ENCODE measurements around the gene ITGAD. TPM values are rescaled to one million over a fixed set of nuclear protein-coding genes. Genes with fewer than 3 reads are reported as not detected.

The ITGAD gene
- total RNA-seq, 2 donors from 2014 or later, result not detected

DNA sequence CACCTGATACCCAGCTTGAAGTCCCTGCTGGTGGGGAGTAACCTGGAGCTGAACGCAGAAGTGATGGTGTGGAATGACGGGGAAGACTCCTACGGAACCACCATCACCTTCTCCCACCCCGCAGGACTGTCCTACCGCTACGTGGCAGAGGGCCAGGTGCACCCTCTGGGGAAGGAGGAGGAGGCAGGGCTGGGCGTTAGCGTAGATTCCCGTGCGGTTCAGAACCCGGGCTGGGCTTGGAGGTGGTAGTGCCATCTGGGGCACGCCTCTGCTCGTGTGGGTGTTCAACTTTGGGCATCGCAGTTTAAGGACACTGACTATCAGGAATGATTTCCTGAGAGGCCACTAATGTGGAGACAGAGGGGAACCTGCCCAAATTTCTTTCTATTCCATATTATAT is 19.9 kb upstream of the ITGAD start:
- Histone ChIP-seq H3K9me3 (no peaks in the 10 kb centered on the region), H3K4me3 (no peak overlapping the region), H3K36me3 (replicated peaks in 1 of 2; ENCODE audit: insufficient read depth in 1 of 2, low read depth in 2 of 2) (no peaks in the 10 kb centered on the region), H3K4me1 (peaks cover 15% of the 10 kb centered on the region), H3K27me3 (no peaks in the 10 kb centered on the region), H3K27ac (no peak overlapping the region)
- WGBS, 2 donors, result 80% methylated on average over 9 to 14 of the region's 14 CpGs
- DNase-seq, result no peak
- no peak for ATAC-seq
- intact Hi-C loops (cut with DNase I), result no loop called here
- TF ChIP-seq CTCF (IDR thresholded peaks at IDR 0.05), result no peak
- TF ChIP-seq POLR2A (IDR thresholded peaks at IDR 0.05), result no peak

GRCh38 chr16:31375231-31375630 is 17.9 kb upstream of the ITGAD start:
- H3K27ac ChIP-seq, result no peak overlapping the region
- DNase-seq (no peak), ATAC-seq (no peak)
- intact Hi-C loops (cut with DNase I), result no loop called here
- H3K9me3 ChIP-seq, result no peaks in the 10 kb centered on the region
- no peak for TF ChIP-seq CTCF (IDR thresholded peaks at IDR 0.05)
- no peak for TF ChIP-seq POLR2A (IDR thresholded peaks at IDR 0.05)
- no peak overlapping the region for H3K4me3 ChIP-seq
- H3K4me1 ChIP-seq, result peaks cover 15% of the 10 kb centered on the region
- H3K27me3 ChIP-seq, result no peaks in the 10 kb centered on the region
- WGBS, 2 donors, result 91 to 94% methylated on average over 4 to 5 of the region's 5 CpGs
- no peaks in the 10 kb centered on the region for H3K36me3 ChIP-seq (replicated peaks in 1 of 2; ENCODE audit: insufficient read depth in 1 of 2, low read depth in 2 of 2)

DNA sequence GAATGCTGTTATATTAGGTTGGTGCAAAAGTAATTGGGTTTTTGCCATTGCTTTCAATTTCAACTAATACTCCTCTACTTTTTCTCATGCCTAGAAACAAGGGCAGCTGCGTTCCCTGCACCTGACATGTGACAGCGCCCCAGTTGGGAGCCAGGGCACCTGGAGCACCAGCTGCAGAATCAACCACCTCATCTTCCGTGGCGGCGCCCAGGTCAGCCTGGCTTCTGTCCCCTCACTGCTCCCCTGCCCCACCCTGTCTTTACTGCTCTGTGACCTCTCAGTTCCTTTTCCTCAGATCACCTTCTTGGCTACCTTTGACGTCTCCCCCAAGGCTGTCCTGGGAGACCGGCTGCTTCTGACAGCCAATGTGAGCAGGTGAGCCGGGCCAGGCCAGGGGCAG is 16.4 kb upstream of the ITGAD start:
- H3K27me3 ChIP-seq, result no peaks in the 10 kb centered on the region
- peak overlapping the region; percentile 58 to 72 (median 64) for H3K27ac ChIP-seq
- TF ChIP-seq CTCF (IDR thresholded peaks at IDR 0.05) (no peak), POLR2A (IDR thresholded peaks at IDR 0.05) (no peak)
- intact Hi-C loops (cut with DNase I), result no loop called here
- 26 to 43% methylated on average over 8 of the region's 8 CpGs for WGBS, 2 donors
- DNase-seq (peak; percentile 57 to 75 (median 68)), ATAC-seq (peak; percentile 82)
- H3K4me1 ChIP-seq, result peaks cover 15% of the 10 kb centered on the region
- no peak overlapping the region for H3K4me3 ChIP-seq
- no peaks in the 10 kb centered on the region for H3K36me3 ChIP-seq (replicated peaks in 1 of 2; ENCODE audit: insufficient read depth in 1 of 2, low read depth in 2 of 2)
- H3K9me3 ChIP-seq, result no peaks in the 10 kb centered on the region

DNA sequence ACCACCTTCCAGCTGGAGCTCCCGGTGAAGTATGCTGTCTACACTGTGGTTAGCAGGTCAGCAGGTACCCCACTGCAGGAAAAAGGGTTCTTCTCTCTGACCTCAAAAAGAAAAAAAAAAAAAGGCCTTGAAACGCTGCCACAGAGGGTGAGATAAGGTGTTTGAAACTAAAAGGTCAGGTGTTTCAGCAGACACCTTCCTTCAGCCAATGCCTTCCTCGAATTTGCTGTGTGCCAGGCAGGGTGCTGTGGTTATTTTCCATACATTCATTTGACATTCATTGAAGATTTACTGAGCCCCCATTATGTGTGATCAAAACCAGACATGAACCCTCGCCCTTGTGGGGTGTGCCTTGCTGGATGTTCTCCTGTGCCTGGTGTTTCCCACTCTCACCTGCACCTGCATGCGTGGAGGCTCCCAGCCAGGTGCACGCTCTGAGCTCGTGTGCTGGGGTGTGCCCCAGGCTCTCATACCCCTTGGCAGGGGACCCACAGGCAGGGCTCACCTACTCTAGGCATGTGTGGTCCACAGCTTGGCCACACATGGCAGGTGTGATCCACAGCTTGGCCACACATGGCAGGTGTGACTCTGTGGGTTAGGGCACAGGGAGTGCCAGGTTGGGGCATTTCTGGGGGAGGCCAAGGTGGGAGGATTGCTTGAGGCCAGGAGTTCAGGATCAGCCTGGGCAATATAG is 15.8 kb upstream of the ITGAD start:
- H3K36me3 ChIP-seq (replicated peaks in 1 of 2; ENCODE audit: insufficient read depth in 1 of 2, low read depth in 2 of 2), result no peaks in the 10 kb centered on the region
- H3K27ac ChIP-seq, result peak overlapping the region; percentile 58 to 72 (median 64)
- TF ChIP-seq CTCF (IDR thresholded peaks at IDR 0.05) (no peak), POLR2A (IDR thresholded peaks at IDR 0.05) (no peak)
- WGBS, 2 donors, result 39 to 54% methylated on average over 7 of the region's 7 CpGs
- ATAC-seq (peak; percentile 70), DNase-seq (peak in 3 of 4 donors; percentile 34 to 48 (median 38))
- intact Hi-C loops (cut with DNase I), result no loop called here
- H3K4me1 ChIP-seq, result peaks cover 17% of the 10 kb centered on the region
- no peaks in the 10 kb centered on the region for H3K27me3 ChIP-seq
- H3K4me3 ChIP-seq, result no peak overlapping the region
- H3K9me3 ChIP-seq, result no peaks in the 10 kb centered on the region

DNA sequence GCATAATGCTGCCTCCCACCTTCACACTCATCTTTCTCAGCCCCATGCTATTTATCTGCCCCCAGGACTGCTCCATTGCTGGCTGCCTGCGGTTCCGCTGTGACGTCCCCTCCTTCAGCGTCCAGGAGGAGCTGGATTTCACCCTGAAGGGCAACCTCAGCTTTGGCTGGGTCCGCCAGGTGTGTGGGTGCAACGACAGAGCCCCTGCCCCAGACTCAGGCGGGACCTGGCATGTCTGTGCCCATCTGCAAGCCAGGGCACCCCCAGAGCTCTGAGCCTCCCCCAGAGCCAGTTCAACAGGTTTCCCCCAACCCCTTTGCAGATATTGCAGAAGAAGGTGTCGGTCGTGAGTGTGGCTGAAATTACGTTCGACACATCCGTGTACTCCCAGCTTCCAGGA is 12.9 kb upstream of the ITGAD start:
- H3K9me3 ChIP-seq, result no peaks in the 10 kb centered on the region
- WGBS, 2 donors, result 67 to 81% methylated on average over 3 to 12 of the region's 12 CpGs
- H3K27me3 ChIP-seq, result no peaks in the 10 kb centered on the region
- H3K27ac ChIP-seq, result no peak overlapping the region
- ATAC-seq (no peak), DNase-seq (no peak)
- H3K4me1 ChIP-seq, result peaks cover 24% of the 10 kb centered on the region
- no peak overlapping the region for H3K4me3 ChIP-seq
- TF ChIP-seq CTCF (IDR thresholded peaks at IDR 0.05) (no peak), POLR2A (IDR thresholded peaks at IDR 0.05) (no peak)
- no peaks in the 10 kb centered on the region for H3K36me3 ChIP-seq (replicated peaks in 1 of 2; ENCODE audit: insufficient read depth in 1 of 2, low read depth in 2 of 2)
- intact Hi-C loops (cut with DNase I), result no loop called here

Measured in body of pancreas (tissue), 4 donors.